ENCODE measurements around the gene SSH2.
A peak's percentile ranks its signal among the peaks of the same experiment; 100 is the strongest.
"Not testable (repeated sequence)": the region's sequence is repeated elsewhere in the genome, so short reads cannot be mapped to it uniquely, and the experiment has no call there.

The SSH2 gene

GRCh38 chr17:29881256-29881655 lies 48.8 kb downstream of the SSH2 start:
- DNase-seq (ENCODE audit: insufficient read length, low spot score) (no peak), FAIRE-seq (no peak)

GRCh38 chr17:29880031-29880430 lies 50.0 kb downstream of the SSH2 start:
- FAIRE-seq, result peak; percentile 40
- no peak for DNase-seq (ENCODE audit: insufficient read length, low spot score)

GRCh38 chr17:29874931-29875596 lies 55.0 kb downstream of the SSH2 start:
- FAIRE-seq (no peak), DNase-seq (ENCODE audit: insufficient read length, low spot score) (no peak)

GRCh38 chr17:29874358-29874757 lies 55.7 kb downstream of the SSH2 start:
- not testable (repeated sequence) for DNase-seq (ENCODE audit: insufficient read length, low spot score); FAIRE-seq

GRCh38 chr17:29873476-29873875 lies 56.6 kb downstream of the SSH2 start:
- no peak for DNase-seq (ENCODE audit: insufficient read length, low spot score)
- FAIRE-seq, result no peak

GRCh38 chr17:29870836-29871465 lies 59.1 kb downstream of the SSH2 start:
- DNase-seq (ENCODE audit: insufficient read length, low spot score) (no peak), FAIRE-seq (no peak)

GRCh38 chr17:29867643-29868181 lies 62.3 kb downstream of the SSH2 start:
- FAIRE-seq (no peak), DNase-seq (ENCODE audit: insufficient read length, low spot score) (no peak)

- DNase-seq (ENCODE audit: insufficient read length, low spot score) (no peak), FAIRE-seq (no peak)
Observed at GRCh38 chr17:29866746-29867404, 63.2 kb downstream of the SSH2 start.

GRCh38 chr17:29864615-29865014 lies 65.4 kb downstream of the SSH2 start:
- DNase-seq (ENCODE audit: insufficient read length, low spot score), result no peak
- FAIRE-seq, result no peak

GRCh38 chr17:29864123-29864522 lies 65.9 kb downstream of the SSH2 start:
- DNase-seq (ENCODE audit: insufficient read length, low spot score); FAIRE-seq: not testable (repeated sequence)

- FAIRE-seq (no peak), DNase-seq (ENCODE audit: insufficient read length, low spot score) (no peak)
Observed at GRCh38 chr17:29862951-29863350, 67.1 kb downstream of the SSH2 start.

- FAIRE-seq, result no peak
- no peak for DNase-seq (ENCODE audit: insufficient read length, low spot score)
Observed at GRCh38 chr17:29862127-29862526, 67.9 kb downstream of the SSH2 start.

- DNase-seq (ENCODE audit: insufficient read length, low spot score); FAIRE-seq: not testable (repeated sequence)
Observed at GRCh38 chr17:29859445-29859844, 70.6 kb downstream of the SSH2 start.

GRCh38 chr17:29857823-29858222 lies 72.2 kb downstream of the SSH2 start:
- FAIRE-seq (no peak), DNase-seq (ENCODE audit: insufficient read length, low spot score) (no peak)

- FAIRE-seq; DNase-seq (ENCODE audit: insufficient read length, low spot score): not testable (repeated sequence)
Observed at GRCh38 chr17:29857105-29857504, 72.9 kb downstream of the SSH2 start.

- DNase-seq (ENCODE audit: insufficient read length, low spot score), result no peak
- FAIRE-seq, result no peak
Observed at GRCh38 chr17:29855686-29856085, 74.3 kb downstream of the SSH2 start.

- FAIRE-seq, result no peak
- no peak for DNase-seq (ENCODE audit: insufficient read length, low spot score)
Observed at GRCh38 chr17:29848737-29849136, 81.3 kb downstream of the SSH2 start.

GRCh38 chr17:29847527-29848400 lies 82.3 kb downstream of the SSH2 start:
- DNase-seq (ENCODE audit: insufficient read length, low spot score), result no peak
- FAIRE-seq, result no peak

GRCh38 chr17:29847118-29847517 lies 82.9 kb downstream of the SSH2 start:
- no peak for FAIRE-seq
- no peak for DNase-seq (ENCODE audit: insufficient read length, low spot score)

- DNase-seq (ENCODE audit: insufficient read length, low spot score), result no peak
- no peak for FAIRE-seq
Observed at GRCh38 chr17:29846298-29846697, 83.7 kb downstream of the SSH2 start.
